A549 (cell line): ENCODE measurements around the gene ZNF227. TPM values are rescaled to one million over a fixed set of nuclear protein-coding genes. Genes with fewer than 3 reads are reported as not detected.

ENCODE experiments used
- ATAC-seq, 2 experiments: fragments of 200-7000 bp in 1 of 2; fragments of >200 bp in 1 of 2; cut with Nextera tagmentation in 1 of 2; cut with Tn5 transposase in 1 of 2; 3 replicates each; pipeline versions ENCODE4 v1.8.0 to v1.9.1; 2018 to 2020; ENCODE audit warnings: mild to moderate bottlenecking in 1 of 2, moderate library complexity in 1 of 2
- CTCF ChIA-PET: fragments of 300-600 bp; sonication (Branson Sonifier 250); formaldehyde crosslinking; extraction: SDS; loops from one replicate; lab custom pipeline; 2021; ENCODE audit warnings: antibody characterized with exemption, inconsistent platforms; lab: Yijun Ruan, JAX
- POLR2A ChIA-PET: fragments of 350-600 bp; formaldehyde crosslinking; extraction: SDS; loops from one replicate; lab custom pipeline; 2021; ENCODE audit warnings: antibody characterized with exemption, inconsistent platforms; lab: Yijun Ruan, JAX
- DNase-seq, 2 experiments: peaks; one replicate each; pipeline versions ENCODE4 v3.0.0 to v3.0.0-alpha.2; 2011 to 2016; ENCODE audit warnings: low read depth in 1 of 2, low spot score in 1 of 2
- FAIRE-seq: peaks from 2 replicates; lab custom pipeline; 2011; peaks lifted over from hg19 to GRCh38; lab: Jason Lieb, UNC
- H3K27ac ChIP-seq, 2 experiments: fragments of >200 bp; sonication (Bioruptor Twin); formaldehyde crosslinking; 3 replicates each; pipeline ENCODE4 v1.5.1; 2016 to 2017
- H3K4me1 ChIP-seq: fragments of >200 bp; sonication (Bioruptor Twin); formaldehyde crosslinking; 3 replicates; pipeline ENCODE4 v1.6.1; 2016
- H3K4me2 ChIP-seq: fragments of >200 bp; sonication (Bioruptor Twin); formaldehyde crosslinking; 3 replicates; pipeline ENCODE4 v1.6.1; 2016
- H3K4me3 ChIP-seq: fragments of >200 bp; sonication (Bioruptor Twin); formaldehyde crosslinking; 3 replicates; pipeline ENCODE4 v1.5.1; 2016
- H3K9me3 ChIP-seq: fragments of >200 bp; sonication (Bioruptor Twin); formaldehyde crosslinking; 3 replicates; pipeline ENCODE4 v1.6.1; 2016
- CBX8 ChIP-seq: fragments of 200-600 bp; sonication (generic); IDR thresholded peaks from 2 replicates; pipeline ENCODE4 v1.6.1; 2016
- EHF ChIP-seq: fragments of 250-450 bp; sonication (Bioruptor Pico); IDR thresholded peaks from 2 replicates; pipeline ENCODE4 v1.5.0; 2020; ENCODE audit warnings: mild to moderate bottlenecking
- ESRRA ChIP-seq: fragments of 150-350 bp; IDR thresholded peaks from 2 replicates; pipeline ENCODE4 v1.6.1; 2014; ENCODE audit warnings: mild to moderate bottlenecking, low read length, borderline replicate concordance
- HDAC2 ChIP-seq: fragments of 200-600 bp; sonication (generic); IDR thresholded peaks from 2 replicates; pipeline ENCODE4 v1.6.1; 2016
- HOXB13 ChIP-seq: fragments of 250-450 bp; sonication (Bioruptor Pico); IDR thresholded peaks from 2 replicates; pipeline ENCODE4 v1.5.0; 2020; ENCODE audit warnings: low read depth, mild to moderate bottlenecking, moderate library complexity
- JUNB ChIP-seq: fragments of >200 bp; sonication (Bioruptor Twin); formaldehyde crosslinking; IDR thresholded peaks from 2 replicates; pipeline ENCODE4 v1.6.1; 2016
- MAFK ChIP-seq: fragments of 450-650 bp; IDR thresholded peaks from 2 replicates; pipeline ENCODE4 v1.6.1; 2014; ENCODE audit not compliant: partially characterized antibody
- MYC ChIP-seq: IDR thresholded peaks from 2 replicates; pipeline ENCODE4 v1.6.1; 2012; ENCODE audit warnings: mild to moderate bottlenecking, inconsistent platforms, low read length, improper control_type of control experiment, borderline replicate concordance
- PHF8 ChIP-seq: fragments of 200-600 bp; sonication (generic); IDR thresholded peaks from 2 replicates; pipeline ENCODE4 v1.6.1; 2016; ENCODE audit warnings: low read depth, mild to moderate bottlenecking, antibody characterized with exemption, moderate library complexity, borderline replicate concordance
- RARB ChIP-seq: fragments of 250-450 bp; sonication (Bioruptor Pico); IDR thresholded peaks from 2 replicates; pipeline ENCODE4 v1.8.0; 2021; ENCODE audit warnings: mild to moderate bottlenecking, moderate library complexity
- RFX5 ChIP-seq: fragments of 450-650 bp; IDR thresholded peaks from 2 replicates; pipeline ENCODE4 v1.7.1; 2014; ENCODE audit warnings: antibody characterized with exemption, mild to moderate bottlenecking, moderate library complexity
- RNF2 ChIP-seq: fragments of 200-600 bp; sonication (generic); IDR thresholded peaks from 2 replicates; pipeline ENCODE4 v1.6.1; 2016; ENCODE audit warnings: low read depth, mild to moderate bottlenecking, antibody characterized with exemption, moderate library complexity, borderline replicate concordance
- SMC3 ChIP-seq: fragments of >200 bp; sonication (Bioruptor Twin); formaldehyde crosslinking; IDR thresholded peaks from 3 replicates; pipeline ENCODE4 v1.6.1; 2018; ENCODE audit warnings: inconsistent platforms
- TFCP2L1 ChIP-seq: fragments of 250-450 bp; sonication (Bioruptor Pico); IDR thresholded peaks from 2 replicates; pipeline ENCODE4 v1.5.0; 2021; ENCODE audit warnings: mild to moderate bottlenecking
- TP53 ChIP-seq: fragments of 250-450 bp; sonication (Bioruptor Pico); IDR thresholded peaks from 2 replicates; pipeline ENCODE4 v1.5.0; 2021; ENCODE audit warnings: mild to moderate bottlenecking, moderate library complexity
- ZFP36 ChIP-seq: fragments of 450-650 bp; IDR thresholded peaks from 2 replicates; pipeline ENCODE4 v1.6.1; 2014; ENCODE audit warnings: borderline replicate concordance; ENCODE audit not compliant: partially characterized antibody
- ZNF302 ChIP-seq: fragments of 250-450 bp; sonication (Bioruptor Pico); IDR thresholded peaks from 2 replicates; pipeline ENCODE4 v1.9.0; 2021; ENCODE audit warnings: inconsistent platforms, mild to moderate bottlenecking, moderate library complexity
- WGBS: methylation state at CpG from one replicate; pipeline ENCODE4 v1.1.6; 2017; ENCODE audit errors: missing lambda C conversion rate; 5-methylcytosine and 5-hydroxymethylcytosine counted together
- polyA plus RNA-seq, 4 experiments: library from polyadenylated mRNA; depleted of rRNA in 3 of 4; stranded (reverse); fragments of >200 nt; fragmentation: RNase III in 1 of 4; extraction: RNeasy Plus Mini Kit Qiagen cat#74134 plus additional on column Dnase treatment in 1 of 4; gene quantifications; 2 replicates in 3 of 4; 3 replicates in 1 of 4; pipeline ENCODE4 v1.2.3, GENCODE V29; 2011 to 2017
- TF ChIP-seq, protein P1 (sequence below): IDR thresholded peaks from 2 replicates; pipeline ENCODE4 v1.6.1; 2012
- TF ChIP-seq, protein P2 (sequence below): fragments of >200 bp; sonication (Bioruptor Twin); formaldehyde crosslinking; IDR thresholded peaks from 3 replicates; pipeline ENCODE4 v1.5.1; 2016
- TF ChIP-seq, protein P3 (sequence below): fragments of >200 bp; sonication (Bioruptor Twin); formaldehyde crosslinking; IDR thresholded peaks from 2 replicates; pipeline ENCODE4 v1.6.1; 2016
- TF ChIP-seq, protein P4 (sequence below): fragments of >200 bp; sonication (Bioruptor Twin); formaldehyde crosslinking; IDR thresholded peaks from 3 replicates; pipeline ENCODE4 v1.6.1; 2016
- TF ChIP-seq, protein P5 (sequence below): IDR thresholded peaks from 2 replicates; pipeline ENCODE4 v1.6.1; 2012; ENCODE audit warnings: low read depth, borderline replicate concordance

The ZNF227 gene
- polyA plus RNA-seq, 2 of the 4 experiments (the other 2 are of a cell fraction) = 10.1 to 17.1 TPM

DNA sequence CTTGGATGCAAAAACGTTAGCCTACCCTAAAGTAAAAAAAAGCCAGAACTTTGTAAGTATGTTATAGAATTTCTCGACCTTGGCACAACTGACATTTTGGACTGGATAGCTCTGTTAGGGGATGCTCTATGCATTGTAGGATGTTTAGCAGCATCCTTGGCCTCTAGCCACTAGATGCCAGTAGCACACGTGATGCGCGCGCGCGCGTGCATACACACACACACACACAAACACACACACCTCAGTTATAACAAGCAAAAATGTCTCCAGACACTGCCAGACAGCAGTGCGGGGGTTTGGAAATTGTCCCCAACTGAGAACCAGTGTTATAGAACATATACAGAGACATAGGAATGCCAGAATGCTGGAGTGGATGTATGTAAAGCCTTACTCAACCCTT lies 30.2 kb upstream of the ZNF227 start:
- TF ChIP-seq HOXB13 = no peak
- TF ChIP-seq, protein P1, sequence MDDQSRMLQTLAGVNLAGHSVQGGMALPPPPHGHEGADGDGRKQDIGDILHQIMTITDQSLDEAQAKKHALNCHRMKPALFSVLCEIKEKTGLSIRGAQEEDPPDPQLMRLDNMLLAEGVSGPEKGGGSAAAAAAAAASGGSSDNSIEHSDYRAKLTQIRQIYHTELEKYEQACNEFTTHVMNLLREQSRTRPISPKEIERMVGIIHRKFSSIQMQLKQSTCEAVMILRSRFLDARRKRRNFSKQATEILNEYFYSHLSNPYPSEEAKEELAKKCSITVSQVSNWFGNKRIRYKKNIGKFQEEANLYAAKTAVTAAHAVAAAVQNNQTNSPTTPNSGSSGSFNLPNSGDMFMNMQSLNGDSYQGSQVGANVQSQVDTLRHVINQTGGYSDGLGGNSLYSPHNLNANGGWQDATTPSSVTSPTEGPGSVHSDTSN = no peak
- TF ChIP-seq, protein P2, sequence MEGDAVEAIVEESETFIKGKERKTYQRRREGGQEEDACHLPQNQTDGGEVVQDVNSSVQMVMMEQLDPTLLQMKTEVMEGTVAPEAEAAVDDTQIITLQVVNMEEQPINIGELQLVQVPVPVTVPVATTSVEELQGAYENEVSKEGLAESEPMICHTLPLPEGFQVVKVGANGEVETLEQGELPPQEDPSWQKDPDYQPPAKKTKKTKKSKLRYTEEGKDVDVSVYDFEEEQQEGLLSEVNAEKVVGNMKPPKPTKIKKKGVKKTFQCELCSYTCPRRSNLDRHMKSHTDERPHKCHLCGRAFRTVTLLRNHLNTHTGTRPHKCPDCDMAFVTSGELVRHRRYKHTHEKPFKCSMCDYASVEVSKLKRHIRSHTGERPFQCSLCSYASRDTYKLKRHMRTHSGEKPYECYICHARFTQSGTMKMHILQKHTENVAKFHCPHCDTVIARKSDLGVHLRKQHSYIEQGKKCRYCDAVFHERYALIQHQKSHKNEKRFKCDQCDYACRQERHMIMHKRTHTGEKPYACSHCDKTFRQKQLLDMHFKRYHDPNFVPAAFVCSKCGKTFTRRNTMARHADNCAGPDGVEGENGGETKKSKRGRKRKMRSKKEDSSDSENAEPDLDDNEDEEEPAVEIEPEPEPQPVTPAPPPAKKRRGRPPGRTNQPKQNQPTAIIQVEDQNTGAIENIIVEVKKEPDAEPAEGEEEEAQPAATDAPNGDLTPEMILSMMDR = no peak
- peaks cover 73% of the 10 kb centered on the region for H3K9me3 ChIP-seq
- WGBS = 70% methylated on average over 10 of the region's 10 CpGs
- FAIRE-seq = no peak
- no peaks in the 10 kb centered on the region for H3K4me1 ChIP-seq
- POLR2A ChIA-PET = no interaction called here
- no peak overlapping the region for H3K4me3 ChIP-seq
- no peak for ATAC-seq
- DNase-seq = no peak
- no peak overlapping the region for H3K4me2 ChIP-seq
- CTCF ChIA-PET = no interaction called here
- no peak overlapping the region for H3K27ac ChIP-seq

DNA sequence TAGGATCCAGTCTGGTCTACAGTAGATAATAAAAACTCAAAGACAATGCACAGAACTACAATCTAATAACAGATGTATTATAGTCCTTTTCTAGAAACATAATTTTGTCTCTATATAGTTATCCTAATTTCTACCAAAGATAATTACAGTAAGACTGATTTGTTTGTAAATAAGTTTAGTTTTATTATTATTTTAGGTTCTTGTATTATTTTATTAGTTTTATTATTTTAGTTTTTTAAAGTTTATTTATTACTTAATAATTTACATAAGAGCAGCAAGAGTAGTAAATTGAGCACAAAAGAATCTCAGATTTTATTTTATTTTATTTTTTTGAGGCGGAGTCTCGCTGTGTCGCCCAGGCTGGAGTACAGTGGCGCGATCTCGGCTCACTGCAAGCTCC lies 22.3 kb upstream of the ZNF227 start:
- H3K9me3 ChIP-seq = peaks cover 39% of the 10 kb centered on the region; the same call in 2 of the 3 replicates
- POLR2A ChIA-PET = no interaction called here
- H3K4me2 ChIP-seq = no peak overlapping the region
- WGBS = 83% methylated on average over 6 of the region's 6 CpGs
- H3K27ac ChIP-seq = no peak overlapping the region
- DNase-seq (no peak), ATAC-seq (no peak), FAIRE-seq (no peak)
- H3K4me1 ChIP-seq = no peaks in the 10 kb centered on the region
- CTCF ChIA-PET = no interaction called here
- TF ChIP-seq HDAC2 (no peak), ZNF302 (no peak), RFX5 (no peak), MAFK (no peak), MYC (no peak), TP53 (CRISPR knock-in tag) (no peak), SMC3 (no peak), CBX8 (no peak), ZFP36 (no peak)
- no peak overlapping the region for H3K4me3 ChIP-seq

DNA sequence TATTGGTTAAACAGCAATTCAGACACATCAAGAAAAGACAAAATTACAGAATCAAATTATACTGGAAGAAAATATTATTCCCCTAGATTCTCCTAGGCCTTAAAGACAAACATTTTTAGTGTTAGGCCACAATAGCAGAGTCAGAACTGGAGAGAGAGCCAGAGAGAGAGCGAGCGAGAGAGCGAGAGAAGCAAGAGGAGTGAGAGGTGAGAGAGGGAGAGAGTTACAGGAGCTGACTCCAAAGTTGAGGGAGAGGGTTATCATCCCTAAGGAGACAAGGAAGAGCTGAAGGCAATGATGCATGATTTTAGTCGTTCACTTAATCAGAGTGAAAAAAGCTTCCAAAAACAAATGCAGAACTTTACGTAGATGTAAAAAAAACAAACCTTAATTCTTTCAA lies 20.2 kb upstream of the ZNF227 start:
- FAIRE-seq (no peak), DNase-seq (no peak), ATAC-seq (no peak)
- WGBS = 34% methylated on average over 5 of the region's 5 CpGs
- Histone ChIP-seq H3K9me3 (peaks cover 35% of the 10 kb centered on the region; the same call in 2 of the 3 replicates), H3K4me3 (no peak overlapping the region), H3K27ac (no peak overlapping the region), H3K4me2 (no peak overlapping the region), H3K4me1 (no peaks in the 10 kb centered on the region)
- TF ChIP-seq PHF8 (no peak), TFCP2L1 (CRISPR knock-in tag) (no peak), MAFK (no peak), RARB (no peak), CBX8 (no peak), RNF2 (no peak), HDAC2 (no peak), ZNF302 (no peak), EHF (no peak), ESRRA (no peak), JUNB (no peak)
- TF ChIP-seq, protein P3, sequence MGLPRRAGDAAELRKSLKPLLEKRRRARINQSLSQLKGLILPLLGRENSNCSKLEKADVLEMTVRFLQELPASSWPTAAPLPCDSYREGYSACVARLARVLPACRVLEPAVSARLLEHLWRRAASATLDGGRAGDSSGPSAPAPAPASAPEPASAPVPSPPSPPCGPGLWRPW = no peak
- TF ChIP-seq, protein P4, sequence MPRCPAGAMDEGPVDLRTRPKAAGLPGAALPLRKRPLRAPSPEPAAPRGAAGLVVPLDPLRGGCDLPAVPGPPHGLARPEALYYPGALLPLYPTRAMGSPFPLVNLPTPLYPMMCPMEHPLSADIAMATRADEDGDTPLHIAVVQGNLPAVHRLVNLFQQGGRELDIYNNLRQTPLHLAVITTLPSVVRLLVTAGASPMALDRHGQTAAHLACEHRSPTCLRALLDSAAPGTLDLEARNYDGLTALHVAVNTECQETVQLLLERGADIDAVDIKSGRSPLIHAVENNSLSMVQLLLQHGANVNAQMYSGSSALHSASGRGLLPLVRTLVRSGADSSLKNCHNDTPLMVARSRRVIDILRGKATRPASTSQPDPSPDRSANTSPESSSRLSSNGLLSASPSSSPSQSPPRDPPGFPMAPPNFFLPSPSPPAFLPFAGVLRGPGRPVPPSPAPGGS = no peak
- TF ChIP-seq, protein P5, sequence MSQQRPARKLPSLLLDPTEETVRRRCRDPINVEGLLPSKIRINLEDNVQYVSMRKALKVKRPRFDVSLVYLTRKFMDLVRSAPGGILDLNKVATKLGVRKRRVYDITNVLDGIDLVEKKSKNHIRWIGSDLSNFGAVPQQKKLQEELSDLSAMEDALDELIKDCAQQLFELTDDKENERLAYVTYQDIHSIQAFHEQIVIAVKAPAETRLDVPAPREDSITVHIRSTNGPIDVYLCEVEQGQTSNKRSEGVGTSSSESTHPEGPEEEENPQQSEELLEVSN = no peak
- POLR2A ChIA-PET = no interaction called here
- CTCF ChIA-PET = no interaction called here
